Spleen (tissue), 7 donors: Measurements from ENCODE around the gene MDFI.

Experiments
- CTCF ChIP-seq, 11 experiments: fragments of 200-600 bp in 7 of 11; fragments of 450-650 bp in 4 of 11; sonication (generic) in 4 of 11; IDR thresholded peaks in 8 of 11; conservative IDR thresholded peaks in 3 of 11; 1 replicate in 7 of 11; 2 replicates in 4 of 11; pipeline versions ENCODE4 v1.4.0 to v1.8.0; 2016 to 2021; ENCODE audit warnings: antibody characterized with exemption in 11 of 11, inconsistent platforms in 4 of 11, mild to moderate bottlenecking in 1 of 11
- POLR2A ChIP-seq, 3 donors: fragments of 450-650 bp; IDR thresholded peaks; one replicate each; pipeline ENCODE4 v1.5.1; 2017; ENCODE audit warnings: antibody characterized with exemption in 3 of 3, mild to moderate bottlenecking in 1 of 3
- POLR2AphosphoS5 ChIP-seq, 3 donors: sonication (generic); formaldehyde crosslinking; IDR thresholded peaks; one replicate each; pipeline ENCODE4 v1.5.1; 2017; ENCODE audit warnings: antibody characterized with exemption in 3 of 3
- donor health status: DM: no; HTN: no; CAD: no; lungs with moderate emphysema.
- donor health status: DM: no; HTN: no; CAD: no.
- donor health status: DM: no; HTN: no; CAD: no.

GRCh38 chr6:41696788-41697187 is 58.5 kb downstream of the MDFI start:
- TF ChIP-seq CTCF (IDR thresholded peaks at IDR 0.05 in 8 of 11, conservative IDR thresholded peaks at IDR 0.05 in 3 of 11) (no peak), POLR2A (IDR thresholded peaks at IDR 0.05) (no peak), POLR2AphosphoS5 (IDR thresholded peaks at IDR 0.05) (no peak)
